Measurements from ENCODE around the gene HRH1. TPM values are rescaled to one million over a fixed set of nuclear protein-coding genes. Genes with fewer than 3 reads are reported as not detected.
"Not testable (repeated sequence)": the region's sequence is repeated elsewhere in the genome, so short reads cannot be mapped to it uniquely, and the experiment has no call there.

Gene HRH1
- total RNA-seq, 4 donors from 2014 or later = 2.0 to 9.7 (median 8.0) TPM

GRCh38 chr3:11201251-11202019 is 47.1 kb downstream of the HRH1 start:
- Histone ChIP-seq H3K4me1 (peaks cover 0 to 12% (median 11%) of the 10 kb centered on the region in 4 donors), H3K27me3 (no peaks in the 10 kb centered on the region), H3K36me3 (no peaks in the 10 kb centered on the region), H3K27ac (peak overlapping the region in 2 of 4 donors; percentile 13 to 21), H3K9me3 (no peaks in the 10 kb centered on the region), H3K4me3 (no peak overlapping the region)
- TF ChIP-seq POLR2AphosphoS5 (IDR thresholded peaks at IDR 0.05) = no peak
- TF ChIP-seq CTCF (IDR thresholded peaks at IDR 0.05) = no peak
- no peak for TF ChIP-seq POLR2A (IDR thresholded peaks at IDR 0.05)
- no peak for TF ChIP-seq EP300 (IDR thresholded peaks at IDR 0.05; ENCODE audit: low read depth)
- in situ Hi-C loops (cut with MboI; ENCODE audit: low pct_ligation_motif_present in 1 of 4, low pct_unique_long_range_greater_than_20kb in 1 of 4, low sequenced_read_pairs in 3 of 4) = no loop called here
- 53 to 56% methylated on average over 6 to 7 of the region's 7 CpGs for WGBS, 2 donors (ENCODE audit: low coverage in 1 of 2)
- intact Hi-C loops (cut with DNase I; ENCODE audit: low total_unique reads) = no loop called here
- DNase-seq = peak; percentile 17

GRCh38 chr3:11203961-11204360 is 49.7 kb downstream of the HRH1 start:
- peaks cover 0 to 12% (median 11%) of the 10 kb centered on the region in 4 donors for H3K4me1 ChIP-seq
- TF ChIP-seq CTCF (IDR thresholded peaks at IDR 0.05) (no peak), POLR2AphosphoS5 (IDR thresholded peaks at IDR 0.05) (no peak), POLR2A (IDR thresholded peaks at IDR 0.05) (no peak), EP300 (IDR thresholded peaks at IDR 0.05; ENCODE audit: low read depth) (no peak)
- no peaks in the 10 kb centered on the region for H3K27me3 ChIP-seq
- WGBS, 2 donors (ENCODE audit: low coverage in 1 of 2) = 93 to 100% methylated on average over 2 of the region's 2 CpGs
- DNase-seq = no peak
- no peak overlapping the region for H3K4me3 ChIP-seq
- no peaks in the 10 kb centered on the region for H3K36me3 ChIP-seq
- H3K27ac ChIP-seq = no peak overlapping the region
- intact Hi-C loops (cut with DNase I; ENCODE audit: low total_unique reads) (no loop called here), in situ Hi-C loops (cut with MboI; ENCODE audit: low pct_ligation_motif_present in 1 of 4, low pct_unique_long_range_greater_than_20kb in 1 of 4, low sequenced_read_pairs in 3 of 4) (no loop called here)
- no peaks in the 10 kb centered on the region for H3K9me3 ChIP-seq

- intact Hi-C loops (cut with DNase I; ENCODE audit: low total_unique reads) = no loop called here
- peaks cover 0 to 12% (median 11%) of the 10 kb centered on the region in 4 donors for H3K4me1 ChIP-seq
- no peak for DNase-seq
- H3K27me3 ChIP-seq = no peaks in the 10 kb centered on the region
- H3K27ac ChIP-seq = no peak overlapping the region
- TF ChIP-seq CTCF (IDR thresholded peaks at IDR 0.05) = no peak
- TF ChIP-seq POLR2AphosphoS5 (IDR thresholded peaks at IDR 0.05) = no peak
- no peak for TF ChIP-seq POLR2A (IDR thresholded peaks at IDR 0.05)
- TF ChIP-seq EP300 (IDR thresholded peaks at IDR 0.05; ENCODE audit: low read depth) = no peak
- H3K4me3 ChIP-seq = no peak overlapping the region
- in situ Hi-C loops (cut with MboI; ENCODE audit: low pct_ligation_motif_present in 1 of 4, low pct_unique_long_range_greater_than_20kb in 1 of 4, low sequenced_read_pairs in 3 of 4) = no loop called here
- 55 to 70% methylated on average over 4 to 10 of the region's 10 CpGs for WGBS, 2 donors (ENCODE audit: low coverage in 1 of 2)
- no peaks in the 10 kb centered on the region for H3K9me3 ChIP-seq
- no peaks in the 10 kb centered on the region for H3K36me3 ChIP-seq
Measured at GRCh38 chr3:11204697-11205348, 50.5 kb downstream of the HRH1 start.

GRCh38 chr3:11205881-11206280 is 51.6 kb downstream of the HRH1 start:
- in situ Hi-C loops (cut with MboI; ENCODE audit: low pct_ligation_motif_present in 1 of 4, low pct_unique_long_range_greater_than_20kb in 1 of 4, low sequenced_read_pairs in 3 of 4); DNase-seq; intact Hi-C loops (cut with DNase I; ENCODE audit: low total_unique reads); H3K4me3 ChIP-seq; H3K36me3 ChIP-seq; H3K27ac ChIP-seq; H3K9me3 ChIP-seq; H3K27me3 ChIP-seq: not testable (repeated sequence)
- H3K4me1 ChIP-seq = peaks cover 0 to 12% (median 9%) of the 10 kb centered on the region in 4 donors
- 92% methylated on average over 2 to 14 of the region's 14 CpGs for WGBS, 2 donors (ENCODE audit: low coverage in 1 of 2)
- peak in 1 of 5 experiments; percentile 21 for TF ChIP-seq CTCF (IDR thresholded peaks at IDR 0.05)
